Upper lobe of left lung (tissue), 4 donors: ENCODE data around the gene WDR31.

Experiments
- CTCF ChIP-seq, 6 experiments: fragments of 450-650 bp in 4 of 6; fragments of 200-600 bp in 2 of 6; sonication (generic) in 2 of 6; IDR thresholded peaks; one replicate each; pipeline ENCODE4 v1.5.1; 2016 to 2019; ENCODE audit warnings: antibody characterized with exemption in 6 of 6
- POLR2A ChIP-seq, 4 donors: fragments of 450-650 bp; IDR thresholded peaks; one replicate each; pipeline ENCODE4 v1.5.1; 2016 to 2017; ENCODE audit warnings: antibody characterized with exemption in 4 of 4, mild to moderate bottlenecking in 2 of 4

GRCh38 chr9:113355040-113355596 lies 15.0 kb upstream of the WDR31 start:
- no peak for TF ChIP-seq CTCF (IDR thresholded peaks at IDR 0.05)
- no peak for TF ChIP-seq POLR2A (IDR thresholded peaks at IDR 0.05)
